G401 (cell line): ENCODE data around the gene IGSF21. TPM values are rescaled to one million over a fixed set of nuclear protein-coding genes. Genes with fewer than 3 reads are reported as not detected.

ENCODE experiments used
- DNase-seq: peaks from one replicate; pipeline ENCODE4 v3.0.0-alpha.2; 2015; ENCODE audit warnings: low spot score
- in situ Hi-C: cut with HindIII; loops from 2 replicates; pipeline ENCODE4 v1.10.0; 2016; ENCODE audit warnings: low sequenced_read_pairs, mixed read lengths
- total RNA-seq: library from RNA; depleted of rRNA; stranded (reverse); fragments of >200 nt; shearing (Covaris generic); gene quantifications from 2 replicates; pipeline ENCODE4 v1.2.3, GENCODE V29; 2014

Gene IGSF21
- total RNA-seq, 1 experiment from 2014 or later: not detected

DNA sequence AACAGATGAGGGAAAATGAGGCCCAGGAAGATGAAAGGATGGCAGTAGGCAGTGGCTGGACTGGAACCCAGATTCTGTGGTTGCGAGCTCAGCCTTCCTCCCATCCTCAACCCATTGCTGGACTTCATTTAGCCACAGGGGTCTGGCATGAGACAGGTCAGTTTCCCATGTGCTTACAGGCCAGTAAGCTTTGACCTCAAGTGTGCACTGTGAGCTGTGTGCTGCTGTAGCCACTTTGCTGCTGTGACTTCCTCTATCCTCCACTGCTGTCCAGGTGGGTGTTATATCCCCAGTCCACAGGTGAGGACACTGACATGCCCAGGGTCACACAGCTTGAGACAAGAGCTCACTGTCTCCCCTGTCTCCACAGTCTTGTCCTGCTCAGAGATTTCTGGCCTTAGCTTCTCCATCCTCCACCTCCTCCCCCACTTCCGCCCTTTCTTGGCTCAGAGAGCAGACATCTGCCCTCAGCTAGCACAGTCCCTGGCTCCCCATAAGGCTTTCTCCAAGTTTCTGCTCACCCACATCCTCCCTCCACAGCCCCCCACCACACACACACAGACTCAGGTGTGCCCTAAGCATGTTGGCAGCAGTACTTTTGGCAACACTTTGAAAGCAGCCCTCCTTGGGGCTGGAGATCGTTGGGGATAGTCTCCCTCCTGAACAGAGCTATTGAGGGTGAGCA is 7.3 kb downstream of the IGSF21 start:
- peak; percentile 41 for DNase-seq
- in situ Hi-C loops: no loop called here

DNA sequence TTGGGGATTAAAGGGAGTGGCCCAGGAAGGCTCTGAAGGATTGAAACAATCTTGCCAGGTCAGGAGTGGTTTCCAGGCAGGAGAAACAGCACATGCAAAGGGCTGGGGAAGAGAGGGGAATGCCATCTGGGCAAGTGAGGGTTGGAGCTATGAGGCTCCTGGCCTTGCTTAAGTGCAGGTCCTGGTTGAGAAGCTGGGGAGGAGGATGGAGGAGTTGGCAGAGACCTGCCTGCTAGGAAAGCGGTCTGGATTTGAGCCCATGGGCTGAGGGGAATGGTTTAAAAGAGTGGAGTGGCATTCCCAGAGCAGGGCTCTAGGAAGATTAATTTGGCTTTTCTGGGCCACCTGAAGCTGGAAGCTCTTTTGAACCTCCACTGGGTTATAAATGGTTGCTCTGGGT is 9.2 kb downstream of the IGSF21 start:
- in situ Hi-C loops: no loop called here
- peak; percentile 76 for DNase-seq

DNA sequence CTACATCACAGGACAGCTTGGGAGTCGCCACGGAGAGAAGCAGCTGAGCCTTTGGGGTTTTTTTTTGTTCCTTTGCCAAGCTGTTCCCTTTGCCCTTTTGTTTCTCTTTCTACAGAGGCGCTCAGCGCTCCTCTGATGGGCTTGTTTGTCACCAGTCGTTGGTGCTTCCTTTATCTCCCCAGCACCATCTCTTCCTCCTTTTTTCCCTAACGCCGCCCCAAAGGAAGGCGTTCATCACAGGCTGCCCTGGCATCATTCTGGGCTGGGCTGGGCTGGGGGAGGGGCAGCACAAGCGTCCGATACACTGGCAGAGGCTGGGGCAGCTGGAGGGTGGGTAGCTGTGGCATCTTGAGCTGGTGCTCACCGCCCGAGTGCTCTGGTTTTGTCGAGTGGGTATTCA is 10.5 kb downstream of the IGSF21 start:
- DNase-seq: no peak
- in situ Hi-C loops: no loop called here

DNA sequence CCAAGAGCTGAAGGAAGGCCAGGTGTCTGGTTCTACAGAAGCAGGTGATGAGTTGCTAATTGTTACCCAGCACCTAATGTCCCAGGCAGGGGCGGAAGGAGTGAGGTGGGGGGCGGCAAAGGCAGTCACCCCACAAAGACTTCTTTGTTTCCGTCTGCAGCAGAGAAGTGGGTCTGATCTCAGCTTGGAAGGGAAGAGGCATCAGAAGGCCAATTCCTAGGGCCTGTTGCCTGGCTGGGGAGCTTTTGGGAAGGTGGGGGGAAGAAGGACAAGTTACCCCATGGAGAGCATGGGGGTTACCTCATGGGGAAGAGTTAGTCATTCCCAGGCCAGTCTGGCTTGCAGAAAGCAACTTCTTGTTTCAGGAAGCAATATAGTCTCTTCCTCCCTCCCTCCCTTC is 10.9 kb downstream of the IGSF21 start:
- DNase-seq: peak; percentile 43
- in situ Hi-C loops: no loop called here

DNA sequence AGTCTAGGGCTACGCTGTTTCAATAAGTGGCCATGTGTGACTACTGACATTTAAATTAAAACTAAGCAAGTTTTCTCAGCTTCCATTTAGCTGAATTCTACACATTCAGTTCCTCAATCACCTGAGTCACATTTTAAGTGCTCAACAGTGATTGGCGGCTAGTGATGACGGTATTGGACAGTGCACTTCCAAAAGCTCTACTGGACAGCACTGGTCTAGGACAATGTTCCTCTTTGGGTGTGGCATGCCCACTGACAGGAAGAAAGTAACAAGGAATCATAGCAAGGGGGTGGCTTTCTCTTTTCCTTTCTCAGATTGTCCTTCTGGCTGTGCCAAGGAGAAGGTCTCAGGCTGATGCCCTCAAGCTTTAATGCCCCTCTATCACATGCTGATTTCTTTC is 11.7 kb downstream of the IGSF21 start:
- DNase-seq: no peak
- in situ Hi-C loops: no loop called here

DNA sequence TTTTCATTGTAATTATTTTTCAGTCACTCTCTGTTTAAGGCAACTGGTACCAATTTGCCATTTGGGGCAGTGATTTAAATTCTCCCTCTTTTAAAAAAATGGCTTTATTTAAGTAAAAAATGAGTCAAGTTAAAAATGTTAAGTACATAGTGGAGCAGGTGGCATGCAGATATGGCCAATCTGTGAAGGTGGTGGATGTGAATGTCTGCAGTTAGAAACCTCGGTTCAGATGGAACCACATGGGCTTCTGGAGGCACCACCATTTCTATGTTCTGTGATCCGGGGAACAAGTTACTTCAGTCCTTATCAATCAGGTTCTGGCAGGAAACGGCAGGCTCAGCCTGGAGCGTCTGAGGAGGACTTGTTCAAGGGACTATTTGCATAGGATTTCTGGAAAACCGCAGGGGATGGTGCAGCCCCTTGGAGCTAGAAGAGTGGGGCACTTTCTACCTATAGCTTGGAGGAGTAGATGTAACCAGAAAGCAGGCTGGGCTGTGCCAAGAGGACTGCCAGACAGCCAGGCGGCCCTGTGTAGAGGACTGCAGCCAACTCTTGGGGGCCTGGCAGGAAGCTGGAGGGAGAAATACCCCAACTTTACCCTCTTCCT is 12.3 kb downstream of the IGSF21 start:
- peak; percentile 52 for DNase-seq
- in situ Hi-C loops: no loop called here

DNA sequence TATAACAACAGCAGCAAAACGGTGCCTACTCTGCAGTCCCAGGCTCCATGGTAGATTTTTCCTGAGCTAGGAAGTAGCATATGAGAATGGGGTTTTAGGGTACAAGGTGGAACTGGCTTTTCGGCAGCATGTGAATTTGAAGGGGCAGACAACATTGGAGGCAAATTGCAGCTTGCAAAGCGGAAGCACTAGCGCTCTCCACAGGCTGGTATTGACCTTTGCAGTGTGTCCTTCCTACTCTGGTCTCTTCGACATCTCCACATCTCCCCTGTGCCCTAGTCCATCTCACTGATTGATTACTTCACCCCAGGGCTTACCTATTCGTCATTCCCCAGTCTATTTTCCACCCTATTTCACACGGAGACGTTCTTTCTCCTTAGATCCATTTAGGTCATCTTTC is 13.0 kb downstream of the IGSF21 start:
- in situ Hi-C loops: no loop called here

DNA sequence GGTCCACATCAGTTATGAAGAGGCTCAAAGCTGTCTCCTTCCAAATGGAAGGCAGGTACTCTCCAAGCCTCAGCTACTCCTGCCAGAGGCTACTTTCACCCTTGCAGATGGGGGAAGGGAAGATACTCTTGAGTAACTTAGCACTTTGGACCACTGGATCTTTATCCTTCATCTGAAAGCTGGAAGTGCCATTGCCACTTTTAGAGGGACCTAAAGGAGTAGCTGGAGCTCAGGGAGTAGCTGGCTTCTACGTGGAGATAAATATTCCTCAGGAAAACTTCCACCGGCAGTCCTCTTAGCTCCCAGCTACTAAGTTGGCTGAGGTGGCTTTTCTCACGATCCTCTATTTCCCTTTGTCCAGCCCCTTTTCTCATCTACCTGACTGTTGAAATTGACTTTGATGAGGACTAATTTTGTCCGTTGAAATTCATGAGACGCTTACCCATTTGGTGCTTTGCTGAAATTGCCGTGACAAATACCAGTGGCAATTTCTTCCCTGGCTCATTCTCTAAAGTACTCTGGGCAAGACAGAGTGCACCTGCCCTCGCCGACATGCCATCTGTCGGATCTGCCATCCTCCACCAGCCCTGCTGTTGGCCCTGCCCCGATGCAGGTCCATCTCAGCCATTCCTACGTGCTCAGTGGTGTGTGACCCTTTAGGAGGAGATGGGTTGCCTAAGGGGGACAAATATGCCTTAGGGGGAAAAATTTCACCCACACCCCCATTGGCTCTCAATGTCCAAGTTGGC is 13.6 kb downstream of the IGSF21 start:
- in situ Hi-C loops: no loop called here
- DNase-seq: peak; percentile 93

More for the DNA sequence above, 13.0 kb downstream of the IGSF21 start:
- DNase-seq: no peak

DNA sequence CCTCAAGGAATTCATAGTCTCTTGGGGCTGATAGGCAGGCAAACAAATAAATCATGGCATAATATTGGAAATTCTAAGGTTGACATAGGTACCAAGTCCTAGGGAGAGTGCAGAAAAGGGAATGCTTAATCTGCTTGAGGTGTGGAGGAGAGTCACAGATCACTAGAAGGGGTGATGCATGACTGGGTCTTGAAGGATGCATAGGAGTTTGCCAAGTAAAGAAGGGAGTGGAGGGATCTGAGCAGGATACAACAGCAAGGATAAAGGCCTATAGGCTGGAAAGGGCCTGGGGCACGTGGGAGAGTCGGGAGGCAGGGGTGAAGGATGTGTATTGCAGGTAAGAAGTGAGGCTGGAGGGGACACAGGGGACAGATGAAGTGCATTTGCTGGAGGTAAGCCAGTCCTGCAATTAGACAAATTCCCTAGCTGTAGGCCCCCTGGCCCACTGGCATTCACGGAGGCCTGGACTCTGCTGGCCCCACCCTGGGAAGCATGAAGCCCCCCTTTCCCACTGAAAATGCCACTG is 15.9 kb downstream of the IGSF21 start:
- in situ Hi-C loops: no loop called here
- no peak for DNase-seq

DNA sequence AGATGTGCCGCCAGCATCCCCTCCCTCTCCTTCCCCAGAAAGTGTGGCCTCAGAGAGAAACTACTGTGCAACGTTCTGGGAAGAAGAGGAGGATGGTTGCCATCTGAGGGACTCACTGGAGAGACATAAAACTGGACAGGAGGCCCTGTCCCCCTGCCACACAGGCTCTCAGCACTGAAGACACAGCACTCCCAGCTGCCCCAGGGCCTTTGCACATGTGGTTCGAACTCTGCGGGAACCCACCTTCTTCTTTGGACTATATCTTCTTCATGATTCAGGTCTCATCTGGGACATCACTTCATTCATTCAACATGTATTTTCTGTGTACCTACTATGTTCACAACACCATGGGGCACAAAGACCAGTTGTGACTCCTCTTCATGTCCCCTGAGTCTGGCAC is 17.4 kb downstream of the IGSF21 start:
- in situ Hi-C loops: no loop called here
- no peak for DNase-seq

DNA sequence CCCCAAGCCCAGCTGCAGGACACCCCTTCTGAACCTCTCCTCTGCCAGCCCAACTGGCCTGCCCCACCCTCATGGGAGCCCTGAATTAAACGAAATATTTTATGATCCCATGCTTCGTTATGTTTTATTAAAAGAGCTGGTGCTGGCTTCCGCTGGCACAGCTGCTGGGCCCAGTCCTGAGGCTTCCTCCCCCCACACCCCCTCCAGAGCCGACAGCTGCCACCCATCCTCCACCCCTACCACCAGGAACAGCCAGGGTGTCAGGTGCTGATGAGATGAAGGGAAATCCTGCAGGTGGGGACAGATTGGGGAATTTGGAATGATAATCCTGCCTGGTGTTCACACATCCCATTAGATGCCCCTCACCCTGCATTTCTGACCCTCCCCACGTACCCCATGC is 19.0 kb downstream of the IGSF21 start:
- in situ Hi-C loops: no loop called here
- no peak for DNase-seq

DNA sequence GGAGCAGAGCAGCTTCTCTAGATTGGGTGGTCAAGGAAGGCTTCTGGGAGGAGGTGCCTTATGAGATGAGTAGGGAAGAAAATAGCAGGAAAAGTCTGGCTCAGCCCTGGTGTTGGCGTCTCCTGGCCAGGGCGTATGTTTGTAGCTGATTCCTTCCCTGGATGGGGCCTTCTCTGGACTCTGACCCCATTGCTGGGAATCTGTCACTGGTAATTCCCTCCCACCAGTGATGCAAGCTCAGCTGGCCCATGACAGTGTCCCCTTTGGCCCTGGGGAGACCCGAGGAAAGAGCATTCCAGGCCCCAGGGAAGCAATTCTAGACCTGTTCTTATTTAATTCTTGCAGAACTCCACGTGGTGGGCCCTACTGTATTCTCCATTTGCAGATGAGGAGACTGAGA is 20.7 kb downstream of the IGSF21 start:
- DNase-seq: no peak
- in situ Hi-C loops: no loop called here

DNA sequence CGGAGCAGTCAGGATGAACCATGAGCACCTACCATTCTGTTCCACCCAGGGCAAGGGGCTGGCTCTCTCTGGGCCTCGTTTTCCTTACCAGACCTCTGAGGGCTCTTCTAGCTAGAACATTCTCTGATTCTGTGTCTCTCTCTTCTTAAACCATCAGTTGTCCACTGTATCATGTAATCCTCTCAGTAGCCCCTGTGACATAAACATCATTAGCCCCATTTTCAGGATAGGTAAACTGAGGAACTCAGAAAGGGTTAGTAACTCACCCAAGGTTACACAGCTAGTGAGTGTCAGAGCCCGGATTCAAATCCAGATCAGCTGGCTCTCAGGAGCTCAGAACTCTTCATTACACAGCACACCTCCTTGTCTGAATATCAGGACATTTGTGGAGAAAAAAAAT is 22.8 kb downstream of the IGSF21 start:
- no peak for DNase-seq
- in situ Hi-C loops: no loop called here

DNA sequence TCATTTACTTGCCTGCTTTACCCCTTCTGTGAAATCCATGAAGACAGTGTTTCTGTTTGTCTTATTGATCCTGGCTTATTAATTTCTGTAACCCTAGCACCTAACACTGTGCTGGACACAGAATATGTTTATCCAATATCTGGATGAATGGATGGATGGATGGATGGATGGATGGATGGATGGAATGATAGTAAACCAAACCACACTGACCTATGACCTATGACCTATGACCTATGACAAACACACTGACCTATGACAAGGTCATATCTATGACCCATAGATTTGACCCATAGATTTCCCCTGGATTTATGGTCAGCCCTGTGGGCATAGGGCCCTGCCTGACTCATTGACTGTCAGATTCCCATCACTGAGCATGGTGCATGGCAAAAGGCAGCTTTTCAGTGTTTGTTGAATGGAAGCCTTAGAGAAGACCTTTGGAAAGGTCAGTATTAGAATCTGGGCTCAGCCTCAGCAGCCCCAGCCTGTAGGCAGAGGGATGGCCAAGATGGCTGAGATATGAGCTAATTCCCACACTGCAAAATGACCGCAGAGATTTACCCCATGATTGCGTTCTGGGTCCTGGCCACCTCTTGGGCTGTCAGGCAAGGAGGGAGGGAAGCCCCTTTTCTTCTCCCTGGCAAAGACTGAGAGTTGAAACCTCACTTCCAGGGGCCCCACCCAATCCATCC is 24.6 kb downstream of the IGSF21 start:
- DNase-seq: no peak
- in situ Hi-C loops: no loop called here

DNA sequence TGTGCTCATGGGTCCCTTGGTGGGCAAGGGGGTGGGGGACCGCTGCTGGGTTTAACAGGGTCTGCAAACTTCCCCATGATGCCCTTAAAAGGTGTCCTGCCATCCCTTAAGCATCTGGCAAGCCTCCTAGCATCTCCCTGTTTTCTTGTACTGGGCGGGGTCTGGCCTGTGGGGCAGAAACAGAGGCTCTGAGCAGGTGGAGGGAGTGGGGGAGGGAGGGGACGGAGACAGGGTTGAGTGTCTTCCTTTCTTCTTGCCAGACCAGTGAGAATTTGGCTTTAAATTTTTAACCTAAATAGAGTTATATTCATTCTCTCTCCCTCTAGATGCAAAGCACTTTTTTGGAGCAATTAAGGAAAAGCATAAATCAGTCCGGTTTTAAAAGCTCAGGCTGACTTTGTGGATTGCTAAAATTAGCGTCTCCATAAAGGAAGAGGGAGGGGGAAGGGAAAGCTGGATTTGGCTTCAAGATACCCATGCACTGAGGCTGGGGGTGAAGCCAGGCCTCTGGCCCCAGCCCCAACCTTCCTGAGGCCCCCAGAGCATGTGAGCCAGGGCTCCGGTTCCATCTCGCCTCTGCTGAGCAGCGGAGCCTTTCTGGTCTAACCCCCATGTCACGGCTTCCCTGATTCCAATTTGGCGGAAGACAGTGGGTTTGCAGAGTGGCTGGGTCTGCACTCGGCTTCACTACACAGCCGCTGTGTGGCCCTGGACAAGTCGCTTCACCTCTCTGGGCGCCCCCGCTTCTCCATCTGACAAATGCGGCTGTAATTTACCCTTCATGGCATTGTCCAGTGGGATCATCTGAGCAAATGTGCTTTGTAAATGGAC is 25.3 kb downstream of the IGSF21 start:
- no peak for DNase-seq
- in situ Hi-C loops: no loop called here

DNA sequence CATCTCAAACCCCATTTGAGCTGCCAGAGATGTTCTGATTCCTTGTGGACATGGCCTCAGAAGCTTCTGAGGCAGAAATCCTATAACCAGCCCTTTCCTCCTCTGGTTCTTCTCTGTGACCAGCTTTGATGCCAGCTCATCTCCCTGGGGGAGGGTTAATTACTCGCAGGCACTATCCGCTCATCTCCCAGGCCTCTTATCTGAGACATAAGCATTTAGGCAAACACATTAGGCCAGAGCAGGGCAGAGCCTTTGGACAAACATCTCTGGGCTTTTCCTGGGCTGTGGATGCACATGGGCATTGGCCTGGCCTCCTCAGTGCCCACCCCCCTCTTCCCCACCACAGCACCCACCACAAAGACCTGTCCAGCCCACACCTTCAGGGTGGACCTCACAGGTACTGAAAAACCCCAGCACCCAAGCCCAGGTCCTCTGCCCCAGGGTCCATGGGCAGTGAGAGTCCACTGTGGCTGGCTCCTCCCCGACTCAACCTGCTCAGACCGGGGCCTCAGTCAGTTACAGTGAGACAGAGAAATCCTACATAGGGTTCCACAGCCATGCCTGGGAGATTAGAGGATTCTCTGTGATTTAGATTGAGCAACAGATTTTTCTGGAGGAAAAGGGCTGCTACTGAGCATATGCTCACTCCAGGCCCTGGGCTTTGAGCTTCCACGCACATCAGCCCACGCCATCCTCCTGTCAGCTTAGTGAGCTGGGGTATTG is 26.9 kb downstream of the IGSF21 start:
- in situ Hi-C loops: no loop called here
- DNase-seq: no peak

DNA sequence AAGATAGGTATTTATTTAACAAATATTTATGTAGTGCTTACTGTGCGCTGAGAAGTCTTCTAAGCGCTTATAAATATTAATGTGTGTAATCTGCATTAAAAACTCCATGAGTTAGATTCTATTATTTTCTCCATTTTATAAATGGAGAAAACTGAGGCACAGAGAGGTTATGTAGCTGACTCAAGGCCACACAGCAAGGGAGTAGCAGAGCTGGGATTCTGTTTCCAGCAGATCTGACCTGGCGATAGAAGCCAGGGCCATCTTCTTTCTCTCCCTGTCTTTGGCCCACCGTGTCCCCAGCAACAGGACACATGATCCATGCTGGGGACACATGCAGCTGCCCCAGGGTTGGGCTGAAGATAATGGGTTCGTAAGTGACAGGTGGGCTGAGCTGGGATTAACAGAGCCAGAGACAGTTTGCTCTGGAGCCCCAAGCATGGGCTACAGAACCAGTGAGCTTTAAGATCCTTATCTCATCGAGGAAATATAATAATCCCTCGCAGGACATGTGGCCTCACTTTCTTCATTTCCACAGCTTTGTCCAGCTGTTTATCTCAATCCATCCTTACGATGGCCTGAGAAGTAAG is 30.3 kb downstream of the IGSF21 start:
- in situ Hi-C loops: no loop called here
- no peak for DNase-seq
